ENCODE results near the gene SMU1.

Gene SMU1

GRCh38 chr9:33103501-33104281 lies 27.2 kb upstream of the SMU1 start:
- Histone ChIP-seq H3K27ac (no peak overlapping the region), H3K9ac (no peak overlapping the region), H3K36me3 (ENCODE audit: control insufficient read depth, insufficient read depth, low read length) (no peaks in the 10 kb centered on the region), H3K27me3 (ENCODE audit: control insufficient read depth, insufficient read depth, low read length) (no peaks in the 10 kb centered on the region), H3K9me3 (ENCODE audit: control insufficient read depth, low read length) (no peaks in the 10 kb centered on the region), H3K79me2 (no peaks in the 10 kb centered on the region), H3K4me1 (peaks cover 13% of the 10 kb centered on the region), H2AFZ (no peak overlapping the region), H3K4me3 (ENCODE audit: low read depth, low read length) (no peak overlapping the region), H3K4me2 (ENCODE audit: low read length) (no peak overlapping the region)
- no peak for TF ChIP-seq CTCF (IDR thresholded peaks at IDR 0.05)

GRCh38 chr9:33102551-33103210 lies 26.2 kb upstream of the SMU1 start:
- Histone ChIP-seq H3K36me3 (ENCODE audit: control insufficient read depth, insufficient read depth, low read length) (no peaks in the 10 kb centered on the region), H3K4me1 (peaks cover 13% of the 10 kb centered on the region), H3K79me2 (no peaks in the 10 kb centered on the region), H3K27me3 (ENCODE audit: control insufficient read depth, insufficient read depth, low read length) (no peaks in the 10 kb centered on the region), H2AFZ (no peak overlapping the region), H3K9ac (no peak overlapping the region), H3K4me2 (ENCODE audit: low read length) (no peak overlapping the region), H3K27ac (no peak overlapping the region), H3K9me3 (ENCODE audit: control insufficient read depth, low read length) (no peaks in the 10 kb centered on the region), H3K4me3 (ENCODE audit: low read depth, low read length) (no peak overlapping the region)
- no peak for TF ChIP-seq CTCF (IDR thresholded peaks at IDR 0.05)

GRCh38 chr9:33101104-33101951 lies 24.9 kb upstream of the SMU1 start:
- H3K79me2 ChIP-seq = no peaks in the 10 kb centered on the region
- H3K4me2 ChIP-seq (ENCODE audit: low read length) = no peak overlapping the region
- no peak overlapping the region for H3K27ac ChIP-seq
- H3K27me3 ChIP-seq (ENCODE audit: control insufficient read depth, insufficient read depth, low read length) = no peaks in the 10 kb centered on the region
- no peak overlapping the region for H2AFZ ChIP-seq
- no peak overlapping the region for H3K4me3 ChIP-seq (ENCODE audit: low read depth, low read length)
- TF ChIP-seq CTCF (IDR thresholded peaks at IDR 0.05) = no peak
- no peaks in the 10 kb centered on the region for H3K36me3 ChIP-seq (ENCODE audit: control insufficient read depth, insufficient read depth, low read length)
- H3K9ac ChIP-seq = no peak overlapping the region
- peaks cover 4% of the 10 kb centered on the region for H3K4me1 ChIP-seq
- H3K9me3 ChIP-seq (ENCODE audit: control insufficient read depth, low read length) = no peaks in the 10 kb centered on the region

GRCh38 chr9:33099754-33100153 lies 23.3 kb upstream of the SMU1 start:
- TF ChIP-seq CTCF (IDR thresholded peaks at IDR 0.05) = no peak
- H3K79me2 ChIP-seq = no peaks in the 10 kb centered on the region

More at GRCh38 chr9:33099754-33100153, 23.3 kb upstream of the SMU1 start:
- Histone ChIP-seq H3K27ac (no peak overlapping the region), H3K4me1 (no peaks in the 10 kb centered on the region), H3K4me2 (ENCODE audit: low read length) (no peak overlapping the region), H3K4me3 (ENCODE audit: low read depth, low read length) (no peak overlapping the region), H2AFZ (no peak overlapping the region), H3K27me3 (ENCODE audit: control insufficient read depth, insufficient read depth, low read length) (no peaks in the 10 kb centered on the region), H3K9ac (no peak overlapping the region), H3K9me3 (ENCODE audit: control insufficient read depth, low read length) (no peaks in the 10 kb centered on the region), H3K36me3 (ENCODE audit: control insufficient read depth, insufficient read depth, low read length) (no peaks in the 10 kb centered on the region)

All from parathyroid adenoma (tissue), 2 donors.